Effector memory CD4-positive, alpha-beta T cell (primary cell): ENCODE data around the gene NTN3.
A peak's percentile ranks its signal among the peaks of the same experiment; 100 is the strongest.

Experiments
- DNase-seq, 3 donors: peaks; one replicate each; pipeline ENCODE4 v3.0.0-alpha.2; 2020
- H3K27ac ChIP-seq: 2 replicates; pipeline ENCODE4 v1.7.0; 2013; ENCODE audit warnings: mild to moderate bottlenecking, low read length, moderate library complexity; ENCODE audit not compliant: insufficient read depth, poor library complexity, severe bottlenecking
- H3K27me3 ChIP-seq: replicated peaks from 2 replicates; pipeline ENCODE4 v1.7.0; 2013; ENCODE audit warnings: mild to moderate bottlenecking, low read length; ENCODE audit not compliant: insufficient read depth, control insufficient read depth, poor library complexity, severe bottlenecking
- H3K36me3 ChIP-seq: 2 replicates; pipeline ENCODE4 v1.7.0; 2013; ENCODE audit warnings: mild to moderate bottlenecking, low read length, moderate library complexity; ENCODE audit not compliant: control insufficient read depth, insufficient read depth
- H3K4me1 ChIP-seq: 2 replicates; pipeline ENCODE4 v1.7.0; 2013; ENCODE audit warnings: low read length, mild to moderate bottlenecking; ENCODE audit not compliant: control insufficient read depth, insufficient read depth, poor library complexity, severe bottlenecking
- H3K4me3 ChIP-seq: 2 replicates; pipeline ENCODE4 v1.7.0; 2013; ENCODE audit warnings: low read length, low read depth, mild to moderate bottlenecking; ENCODE audit not compliant: insufficient read depth, poor library complexity, severe bottlenecking
- H3K9me3 ChIP-seq: 2 replicates; pipeline ENCODE4 v1.7.0; 2013; ENCODE audit warnings: mild to moderate bottlenecking, low read length, moderate library complexity; ENCODE audit not compliant: control insufficient read depth

Gene NTN3

GRCh38 chr16:2501946-2502895, 31.1 kb downstream of the NTN3 start:
- no peaks in the 10 kb centered on the region for H3K36me3 ChIP-seq
- no peak overlapping the region for H3K27ac ChIP-seq

GRCh38 chr16:2505695-2506094, 34.6 kb downstream of the NTN3 start:
- H3K27me3 ChIP-seq: no peaks in the 10 kb centered on the region
- H3K27ac ChIP-seq: no peak overlapping the region
- DNase-seq: no peak
- peaks cover 5% of the 10 kb centered on the region for H3K4me1 ChIP-seq
- no peaks in the 10 kb centered on the region for H3K36me3 ChIP-seq
- no peak overlapping the region for H3K4me3 ChIP-seq
- no peaks in the 10 kb centered on the region for H3K9me3 ChIP-seq

More at GRCh38 chr16:2501946-2502895, 31.1 kb downstream of the NTN3 start:
- Histone ChIP-seq H3K9me3 (no peaks in the 10 kb centered on the region), H3K4me3 (no peak overlapping the region), H3K4me1 (peaks cover 5% of the 10 kb centered on the region), H3K27me3 (no peaks in the 10 kb centered on the region)
- no peak for DNase-seq

- H3K27me3 ChIP-seq: no peaks in the 10 kb centered on the region
- no peaks in the 10 kb centered on the region for H3K36me3 ChIP-seq
- no peak overlapping the region for H3K27ac ChIP-seq
- H3K4me3 ChIP-seq: no peak overlapping the region
- DNase-seq: no peak
- no peaks in the 10 kb centered on the region for H3K9me3 ChIP-seq
- no peaks in the 10 kb centered on the region for H3K4me1 ChIP-seq
Measured at GRCh38 chr16:2507052-2507659, 36.1 kb downstream of the NTN3 start.

- Histone ChIP-seq H3K27me3 (no peaks in the 10 kb centered on the region), H3K36me3 (no peaks in the 10 kb centered on the region), H3K4me1 (no peaks in the 10 kb centered on the region), H3K9me3 (no peaks in the 10 kb centered on the region), H3K27ac (no peak overlapping the region), H3K4me3 (no peak overlapping the region)
- DNase-seq: no peak
Measured at GRCh38 chr16:2507665-2508064, 36.6 kb downstream of the NTN3 start.

GRCh38 chr16:2508722-2509400, 37.8 kb downstream of the NTN3 start:
- no peak for DNase-seq
- no peak overlapping the region for H3K4me3 ChIP-seq
- H3K9me3 ChIP-seq: no peaks in the 10 kb centered on the region
- H3K4me1 ChIP-seq: peaks cover 5% of the 10 kb centered on the region
- no peak overlapping the region for H3K27ac ChIP-seq
- no peaks in the 10 kb centered on the region for H3K36me3 ChIP-seq
- no peaks in the 10 kb centered on the region for H3K27me3 ChIP-seq

GRCh38 chr16:2511128-2511800, 40.2 kb downstream of the NTN3 start:
- H3K9me3 ChIP-seq: no peaks in the 10 kb centered on the region
- peaks cover 20% of the 10 kb centered on the region for H3K4me1 ChIP-seq
- no peaks in the 10 kb centered on the region for H3K36me3 ChIP-seq
- H3K27ac ChIP-seq: no peak overlapping the region
- no peak for DNase-seq
- H3K4me3 ChIP-seq: no peak overlapping the region
- H3K27me3 ChIP-seq: no peaks in the 10 kb centered on the region

- Histone ChIP-seq H3K4me3 (no peak overlapping the region), H3K36me3 (no peaks in the 10 kb centered on the region), H3K4me1 (peaks cover 29% of the 10 kb centered on the region), H3K27me3 (no peaks in the 10 kb centered on the region), H3K9me3 (no peaks in the 10 kb centered on the region), H3K27ac (no peak overlapping the region)
- DNase-seq: no peak
Measured at GRCh38 chr16:2511996-2512734, 41.1 kb downstream of the NTN3 start.

GRCh38 chr16:2512735-2513404, 41.8 kb downstream of the NTN3 start:
- Histone ChIP-seq H3K27me3 (no peaks in the 10 kb centered on the region), H3K9me3 (no peaks in the 10 kb centered on the region), H3K27ac (peak overlapping the region; percentile 31), H3K4me1 (peaks cover 34% of the 10 kb centered on the region), H3K36me3 (no peaks in the 10 kb centered on the region), H3K4me3 (peak overlapping the region; percentile 95)
- no peak for DNase-seq
